Stimulated activated CD4-positive, alpha-beta T cell treated with anti-CD3 and anti-CD28 coated beads, Interleukin-4, amount 100 ng/mL, for 4 hours (primary cell): ENCODE data around the gene PKP1.

Source experiments
- DNase-seq, 2 experiments: peaks; one replicate each; pipeline ENCODE4 v3.0.0-alpha.2; 2020

PKP1 gene

DNA sequence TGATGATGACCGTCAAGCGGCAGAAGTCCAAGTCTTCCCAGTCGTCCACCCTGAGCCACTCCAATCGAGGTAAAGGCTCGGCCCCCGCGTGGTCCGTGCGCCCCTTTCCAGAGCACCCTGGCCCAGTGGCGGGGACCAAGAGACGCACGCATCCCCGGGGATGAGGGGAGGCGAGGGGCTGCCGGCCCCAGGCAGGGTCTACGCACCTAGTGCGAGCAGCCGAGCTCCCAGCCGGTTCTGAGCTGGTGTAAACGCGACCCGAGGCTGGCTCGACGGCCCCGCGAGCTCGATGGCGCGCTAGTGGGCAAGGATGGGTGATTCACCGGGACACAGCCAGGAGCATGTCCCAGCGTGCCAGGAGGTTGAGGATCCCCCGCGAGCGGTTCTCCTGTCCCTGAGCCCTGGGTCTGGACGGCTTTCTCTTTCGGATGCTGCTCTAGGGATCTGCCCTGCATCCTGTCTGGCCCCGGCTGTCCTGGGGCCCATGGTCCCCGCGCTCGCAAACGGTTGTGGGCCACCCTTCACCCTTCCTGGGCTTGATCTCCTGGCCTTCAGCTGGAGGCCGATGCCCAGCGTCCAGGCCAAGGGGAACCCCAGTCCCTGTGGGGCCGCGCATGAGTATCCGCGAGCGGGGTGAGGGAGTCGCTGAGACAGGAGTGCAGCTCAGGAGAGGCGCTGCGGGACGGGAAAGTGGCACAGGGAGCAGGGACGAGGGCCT, 689 bp downstream of the PKP1 start:
- DNase-seq = no peak

DNA sequence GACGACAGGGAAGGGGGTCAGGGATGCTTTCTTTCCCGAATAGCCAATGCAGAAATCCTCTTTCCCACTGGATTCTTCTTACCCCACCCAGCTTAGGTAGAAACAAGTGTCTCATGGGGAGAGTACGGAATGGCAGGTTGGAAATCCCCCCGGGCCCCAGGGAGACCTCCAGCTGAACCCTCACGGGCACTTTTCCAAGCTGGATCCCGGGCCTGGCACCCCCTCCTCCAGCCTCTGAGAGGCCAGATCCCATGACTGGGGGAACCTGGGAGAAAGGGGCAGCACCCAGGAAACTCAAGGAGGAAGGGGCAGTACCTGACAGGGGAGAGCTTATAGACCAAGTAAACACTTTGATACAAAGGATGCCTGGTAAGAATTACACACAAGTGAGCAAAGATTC, 1.3 kb downstream of the PKP1 start:
- no peak for DNase-seq

DNA sequence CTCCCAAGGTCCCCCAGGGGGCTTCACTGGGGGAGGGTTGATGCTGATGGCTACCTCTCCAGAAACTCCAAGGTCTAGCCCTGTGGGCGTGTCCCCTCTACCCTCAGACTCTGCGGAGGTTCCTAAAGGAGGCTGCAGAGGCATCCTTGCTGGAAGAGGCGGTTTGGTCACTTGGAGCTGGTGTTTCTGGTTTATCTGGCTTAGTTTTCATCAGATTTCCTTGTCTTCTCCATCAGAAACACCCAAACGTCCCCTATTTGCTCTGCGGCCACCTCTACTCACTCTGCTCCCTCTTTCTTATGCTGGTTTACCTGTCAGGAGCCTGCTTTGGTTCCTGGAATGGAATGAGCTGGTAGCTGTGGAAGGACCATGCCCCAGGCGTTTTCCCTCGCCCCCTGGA, 2.5 kb downstream of the PKP1 start:
- no peak for DNase-seq

DNA sequence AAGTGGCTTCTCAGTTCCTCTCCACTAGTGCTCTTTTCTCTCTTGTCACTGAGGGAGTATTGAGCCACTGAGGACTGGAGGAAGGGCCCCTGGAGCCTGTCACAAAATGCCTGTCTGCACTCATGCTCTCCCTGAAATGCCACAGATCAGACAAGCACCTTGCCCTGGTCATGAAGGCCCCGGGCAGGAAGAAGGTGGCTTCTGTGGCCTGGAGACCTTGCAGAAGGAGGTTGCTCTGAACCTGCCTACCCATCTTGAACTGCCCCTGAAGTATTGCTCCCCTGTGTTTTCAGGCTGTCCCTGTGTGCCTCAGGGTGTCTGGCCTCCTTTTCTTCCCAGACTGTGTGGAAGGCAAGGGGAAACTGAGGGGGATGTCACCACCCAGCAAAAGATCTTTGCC, 3.1 kb downstream of the PKP1 start:
- no peak for DNase-seq

DNA sequence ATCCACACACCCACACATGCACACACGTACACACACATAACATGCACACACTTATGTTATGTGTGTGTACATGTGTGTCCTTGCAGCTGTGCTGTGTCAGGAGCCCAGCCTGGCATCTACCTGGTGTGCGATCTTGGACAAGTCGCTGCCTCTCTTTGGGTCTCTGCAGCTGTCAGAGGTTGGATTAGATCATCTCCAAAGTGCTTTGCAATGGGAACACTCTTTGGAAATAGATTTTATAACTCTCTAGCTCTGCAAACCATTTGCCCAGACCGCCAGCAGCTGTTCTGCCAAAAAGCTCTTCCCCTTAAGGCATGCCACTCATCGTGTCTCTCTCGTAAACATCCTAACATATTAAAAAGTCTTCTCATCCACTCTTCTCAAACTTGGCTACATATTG, 4.7 kb downstream of the PKP1 start:
- no peak for DNase-seq

DNA sequence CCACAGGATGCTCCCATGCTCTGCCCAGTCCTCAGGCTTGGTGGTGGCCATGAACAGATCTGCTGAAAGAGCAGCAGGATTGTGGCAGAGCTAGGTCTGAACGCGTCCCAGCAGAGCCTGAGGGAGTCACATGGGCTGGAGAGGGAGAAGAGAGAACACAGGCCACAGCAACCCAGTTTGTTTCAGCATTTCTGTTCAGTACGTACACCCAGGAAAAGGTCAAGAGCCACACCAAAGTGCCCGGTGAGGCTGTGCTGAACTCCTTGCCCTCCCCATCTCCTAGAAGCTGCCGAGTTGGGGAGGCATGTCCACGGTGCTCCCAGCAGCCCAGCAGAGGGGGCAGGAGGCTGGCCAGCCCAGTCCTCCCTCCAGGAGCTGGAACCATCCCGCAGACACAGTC, 5.5 kb downstream of the PKP1 start:
- DNase-seq = no peak

DNA sequence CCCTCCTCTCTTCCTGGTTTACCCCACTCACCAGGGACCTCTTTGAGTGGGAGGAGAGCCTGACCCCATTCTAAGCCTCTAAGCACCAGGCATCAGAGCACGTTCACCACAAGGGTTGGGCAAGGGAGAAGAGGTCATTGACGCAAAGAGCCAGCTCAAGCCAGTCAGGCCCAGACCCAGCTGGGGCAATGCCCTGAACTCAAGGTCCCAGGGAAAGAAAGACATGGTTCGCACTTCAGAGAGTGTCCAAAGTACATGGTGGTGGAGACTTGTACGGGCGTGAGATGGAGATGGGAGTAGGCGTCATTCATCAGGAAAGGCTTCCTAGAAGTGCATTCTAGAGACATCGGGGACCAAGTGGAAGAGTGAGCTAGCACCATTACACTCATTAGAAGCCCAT, 7.2 kb downstream of the PKP1 start:
- no peak for DNase-seq

DNA sequence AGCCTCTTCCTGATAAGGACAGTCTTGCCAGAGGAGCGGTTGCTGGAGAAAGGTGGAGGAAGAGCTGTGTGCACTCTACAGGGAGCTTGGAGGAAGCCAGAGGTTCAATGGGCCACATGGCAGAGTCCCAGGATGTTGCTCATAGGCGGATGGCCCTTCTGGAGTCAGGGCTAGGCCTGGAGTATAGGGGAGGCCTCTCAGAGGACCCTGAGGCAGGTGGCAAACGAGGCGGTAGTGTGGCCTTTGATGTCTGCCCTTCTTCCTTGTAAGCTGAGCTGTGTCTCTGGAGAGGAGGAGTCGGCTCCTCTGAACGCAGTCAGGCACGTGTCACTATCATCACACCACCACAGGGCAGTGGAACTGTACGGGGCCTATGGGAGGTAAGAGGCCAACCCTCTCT, 8.6 kb downstream of the PKP1 start:
- no peak for DNase-seq

DNA sequence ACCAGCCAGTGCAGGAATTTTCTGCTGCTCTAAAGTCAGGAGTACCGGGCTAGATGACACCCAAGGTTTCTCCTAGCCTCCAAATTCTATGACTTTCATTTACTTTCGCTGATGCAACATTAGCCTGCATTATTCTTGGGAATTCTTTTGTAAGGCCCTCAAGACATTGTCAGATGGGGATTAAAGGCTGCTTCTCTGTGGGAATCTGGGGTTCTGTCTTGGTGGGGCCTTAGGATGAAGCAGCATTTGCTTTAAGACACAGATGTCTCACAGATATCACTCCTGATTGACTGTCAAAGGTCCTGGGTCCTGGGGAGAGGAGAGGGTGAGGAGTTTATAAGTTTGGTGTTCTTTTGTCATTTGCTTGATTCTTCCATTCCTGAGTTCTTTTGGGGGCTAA, 11.6 kb downstream of the PKP1 start:
- DNase-seq = no peak

DNA sequence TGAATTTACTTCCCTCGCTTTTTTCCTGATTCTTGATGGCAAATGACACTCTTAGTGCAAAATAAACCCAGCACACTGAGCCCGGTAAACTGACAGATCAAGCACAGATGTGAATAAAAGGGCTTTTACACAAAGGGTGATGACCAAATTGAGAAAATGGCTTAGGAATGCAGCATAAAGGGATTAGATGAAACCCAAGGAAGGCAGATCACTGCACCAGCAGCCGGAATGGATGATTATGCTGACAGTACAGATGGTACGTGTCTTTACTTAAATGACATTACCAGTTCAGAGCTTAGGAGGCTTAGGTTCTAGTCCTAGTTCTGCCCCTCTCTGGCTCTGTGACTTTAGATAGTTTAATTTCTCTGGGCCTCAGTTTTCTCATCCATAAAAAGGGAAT, 12.0 kb downstream of the PKP1 start:
- no peak for DNase-seq

DNA sequence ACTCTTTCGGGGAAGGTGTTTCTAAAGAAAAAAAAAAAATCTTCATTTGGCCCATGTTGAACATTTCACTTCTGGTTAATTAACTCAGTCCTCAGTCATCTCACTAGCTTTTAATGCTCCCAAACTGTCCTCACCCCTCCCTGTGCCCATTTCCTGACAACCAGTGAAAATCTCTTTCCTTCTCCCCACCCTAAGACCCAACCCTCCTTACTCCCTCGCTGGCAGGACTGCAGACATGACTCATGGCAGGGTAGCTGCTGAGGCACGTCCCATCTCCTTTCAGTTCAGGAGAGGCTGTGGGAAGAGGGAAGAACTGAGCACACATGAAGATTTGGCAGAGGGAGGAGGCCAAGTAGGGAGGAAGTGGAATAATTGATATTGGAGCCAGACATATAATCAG, 12.6 kb downstream of the PKP1 start:
- no peak for DNase-seq

DNA sequence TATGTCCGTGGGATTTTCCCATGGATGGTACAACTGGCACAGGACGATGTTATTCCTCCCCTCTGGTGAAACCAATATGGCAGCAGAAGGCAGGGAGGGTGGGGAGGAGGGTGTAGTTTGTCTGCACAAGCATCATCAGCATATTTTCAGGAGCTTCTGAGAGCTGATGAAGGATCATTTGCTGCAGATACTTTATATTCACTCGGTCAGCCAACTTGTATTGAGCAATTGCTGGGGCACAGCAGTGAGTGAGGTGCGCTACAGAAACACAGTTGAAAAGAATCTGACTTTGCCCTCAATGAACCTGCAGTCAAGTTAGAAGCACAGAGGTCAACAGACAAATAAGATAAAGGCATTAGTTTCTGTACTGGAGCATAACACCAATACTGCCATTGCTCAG, 13.0 kb downstream of the PKP1 start:
- no peak for DNase-seq

DNA sequence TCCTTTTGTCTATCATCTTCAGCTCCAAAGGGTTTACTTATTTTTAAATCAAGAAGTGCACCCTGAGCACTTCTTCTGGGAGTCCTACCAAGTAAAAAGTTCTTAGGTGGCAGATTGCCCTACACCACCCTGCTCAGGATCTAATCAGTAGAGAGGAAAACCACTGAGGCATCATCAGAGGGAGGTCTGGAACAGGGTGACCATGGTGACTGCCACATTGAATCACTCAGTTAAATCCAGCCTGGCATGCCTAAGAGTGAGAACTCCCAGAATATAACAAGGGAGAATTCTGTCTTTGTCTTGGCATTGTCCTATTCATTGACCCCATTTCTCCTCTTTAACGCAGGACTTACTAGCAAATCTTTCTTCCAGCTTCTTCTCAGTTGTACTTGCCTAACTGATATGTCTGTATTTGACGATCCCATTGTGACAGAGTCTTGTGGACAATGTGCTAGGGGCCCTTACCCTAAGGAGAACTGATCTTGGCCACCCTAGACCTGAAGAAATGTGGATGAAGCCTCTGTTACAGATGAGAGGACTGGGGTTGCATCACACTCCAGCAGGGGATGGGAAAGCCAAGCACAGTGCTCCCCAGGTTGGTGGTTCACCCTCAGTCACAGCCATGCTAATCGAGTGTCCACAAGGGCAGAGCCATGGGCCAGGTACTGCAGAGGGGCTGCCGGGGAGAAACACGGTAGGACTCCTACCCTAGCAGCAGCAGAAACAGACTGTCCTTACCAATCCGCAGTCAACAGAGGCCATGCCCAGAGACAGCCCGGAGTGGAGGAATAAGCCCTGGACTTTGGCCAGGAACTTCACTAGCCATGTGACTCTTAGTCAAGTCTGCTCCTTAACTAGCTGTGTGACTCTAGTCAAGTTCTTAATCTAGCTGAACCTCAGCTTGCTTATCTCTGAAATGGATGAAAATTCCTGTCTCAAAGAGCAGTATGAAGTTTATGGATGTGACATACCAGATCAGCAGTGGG, 15.4 kb downstream of the PKP1 start:
- DNase-seq = no peak

DNA sequence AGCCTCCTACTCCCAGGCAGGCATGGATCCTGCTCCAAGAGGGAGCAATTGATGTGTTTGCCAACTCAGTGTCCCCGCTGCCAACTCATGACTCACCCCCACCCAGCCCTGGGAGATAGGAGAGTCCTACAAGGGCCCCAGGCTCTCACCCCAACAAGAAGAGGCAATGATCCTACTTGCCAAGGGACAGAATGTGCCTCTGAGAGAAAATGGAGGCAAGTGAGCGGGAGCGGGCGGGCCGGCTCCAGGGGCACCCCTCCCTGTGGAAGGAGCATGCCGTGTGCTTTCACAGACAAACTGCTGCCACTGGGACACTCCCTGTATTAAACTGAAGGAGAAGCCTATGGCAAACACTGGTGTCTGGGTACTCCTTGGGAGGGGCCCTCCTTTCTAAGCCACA, 16.7 kb downstream of the PKP1 start:
- no peak for DNase-seq

DNA sequence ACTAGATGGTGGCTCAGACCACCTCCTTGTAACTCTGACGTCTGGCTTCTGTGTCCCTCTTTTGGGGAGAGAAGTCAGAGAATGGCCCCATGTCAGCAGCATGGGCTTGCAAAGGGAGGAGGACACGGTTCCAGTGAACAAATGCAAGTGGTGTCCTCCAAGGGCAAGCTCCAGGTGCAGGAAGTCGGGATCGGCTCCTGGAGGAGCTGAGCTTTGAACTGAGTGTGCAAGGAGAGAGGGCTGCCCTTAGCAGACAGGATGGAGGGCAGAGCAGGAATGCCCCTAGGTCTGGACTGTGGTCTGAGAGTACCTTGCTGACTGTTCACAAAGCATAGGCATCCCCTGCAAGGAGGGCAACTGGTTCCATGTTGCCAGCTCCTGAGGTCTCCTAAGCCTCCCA, 17.3 kb downstream of the PKP1 start:
- DNase-seq = no peak

DNA sequence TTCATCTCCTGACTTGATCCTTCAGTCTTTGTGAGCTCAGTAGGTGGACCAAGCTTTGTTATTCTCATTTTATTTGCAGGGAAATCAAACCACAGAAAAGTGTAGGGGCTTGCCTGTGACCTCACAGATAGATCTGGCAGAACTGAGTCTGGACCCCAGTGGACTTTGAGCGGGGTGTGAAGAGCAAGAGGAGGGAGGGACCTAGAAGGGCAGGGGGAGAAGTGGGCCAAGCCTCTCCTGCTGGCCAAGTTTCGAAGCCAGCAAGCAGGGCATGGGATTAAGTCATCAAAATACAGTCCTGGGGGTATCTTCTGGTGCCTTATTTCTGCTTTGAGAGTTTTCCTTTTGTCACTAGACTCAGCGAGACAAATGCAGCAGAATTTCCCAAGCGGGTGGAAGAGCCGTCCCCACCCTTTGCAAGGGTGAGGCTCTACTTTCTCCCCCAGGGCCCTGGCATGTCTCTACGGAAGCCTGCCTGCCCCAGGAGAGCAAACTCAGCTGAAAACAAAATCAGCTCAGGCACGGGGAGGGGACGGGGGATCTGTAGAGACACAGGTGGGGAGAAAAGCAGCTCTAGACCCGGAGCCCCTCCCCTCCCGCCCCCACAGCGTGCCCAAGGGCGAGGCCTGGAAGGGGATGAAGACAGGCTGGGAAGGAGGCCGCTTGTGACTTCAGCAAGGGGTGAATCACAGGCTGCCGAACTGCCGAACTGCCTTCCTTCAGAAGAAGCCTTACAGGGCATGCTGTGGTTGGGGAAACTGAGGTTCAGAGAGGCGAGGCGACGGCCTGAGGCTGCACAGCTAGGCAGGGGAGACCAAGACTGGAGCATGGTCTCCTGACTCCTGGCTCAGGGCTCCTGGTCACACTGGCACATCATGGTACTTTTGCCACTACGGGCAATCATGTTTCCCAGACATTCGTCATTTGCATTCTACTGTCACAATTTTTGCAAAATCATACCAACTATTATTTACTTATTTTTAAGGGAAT, 19.2 kb downstream of the PKP1 start:
- no peak for DNase-seq

DNA sequence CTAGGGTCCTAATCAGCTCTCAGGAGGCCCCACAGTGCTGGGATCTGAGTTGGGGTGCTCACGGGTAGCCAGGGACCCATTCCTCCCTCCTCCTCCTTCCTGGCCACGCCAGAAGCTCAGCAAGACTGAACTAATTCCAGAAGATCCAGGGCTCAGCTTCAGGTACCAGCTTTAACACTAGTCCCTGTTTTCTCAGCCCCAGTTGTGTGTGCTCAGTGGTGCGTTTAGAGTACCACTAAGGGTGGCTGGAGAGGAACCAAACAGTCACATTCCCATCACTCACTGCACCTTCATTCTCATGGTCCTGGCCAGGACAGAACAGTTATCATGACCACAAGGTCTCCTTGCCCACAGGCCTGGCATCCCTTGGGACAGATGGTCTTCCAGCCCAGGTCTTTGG, 20.8 kb downstream of the PKP1 start:
- DNase-seq = no peak

DNA sequence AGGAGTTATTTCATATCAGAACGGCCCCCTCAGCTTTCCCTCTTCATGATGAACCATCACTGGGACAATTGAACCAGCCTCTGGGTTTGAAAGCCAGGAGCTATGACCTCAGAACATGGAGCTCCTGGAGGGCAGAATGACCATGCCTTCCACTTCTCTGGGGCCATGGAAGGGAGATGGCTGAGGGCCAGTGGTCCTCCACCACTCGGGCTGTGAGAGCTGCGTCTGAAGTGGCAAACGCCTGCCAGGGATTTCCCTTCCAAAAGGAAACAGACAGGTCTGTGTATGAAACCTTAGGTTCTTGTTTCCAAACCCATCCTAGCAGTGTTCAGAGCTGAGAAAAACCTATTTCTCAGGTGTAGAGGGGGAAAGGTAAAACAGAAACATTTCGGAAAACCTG, 22.5 kb downstream of the PKP1 start:
- no peak for DNase-seq

DNA sequence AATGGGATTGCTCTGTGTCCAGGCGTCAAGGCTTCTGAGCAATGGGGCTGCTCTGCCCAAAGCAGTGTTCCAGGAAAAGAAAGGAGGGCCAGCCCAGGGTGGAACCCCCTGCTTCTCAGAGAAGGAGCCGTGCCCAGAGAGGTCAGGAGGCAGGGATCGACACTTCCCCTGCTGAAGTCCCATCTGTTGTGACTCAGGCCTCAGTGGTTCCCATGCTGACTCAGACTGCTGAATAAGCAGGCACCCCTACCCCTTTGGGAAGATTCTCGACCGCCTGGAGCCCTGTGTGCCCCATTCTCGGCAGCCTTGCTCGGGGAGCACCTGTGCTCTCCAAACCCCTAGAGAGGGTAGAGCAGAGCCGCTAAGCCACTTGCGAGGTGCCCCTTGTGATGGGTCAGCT, 23.9 kb downstream of the PKP1 start:
- no peak for DNase-seq

DNA sequence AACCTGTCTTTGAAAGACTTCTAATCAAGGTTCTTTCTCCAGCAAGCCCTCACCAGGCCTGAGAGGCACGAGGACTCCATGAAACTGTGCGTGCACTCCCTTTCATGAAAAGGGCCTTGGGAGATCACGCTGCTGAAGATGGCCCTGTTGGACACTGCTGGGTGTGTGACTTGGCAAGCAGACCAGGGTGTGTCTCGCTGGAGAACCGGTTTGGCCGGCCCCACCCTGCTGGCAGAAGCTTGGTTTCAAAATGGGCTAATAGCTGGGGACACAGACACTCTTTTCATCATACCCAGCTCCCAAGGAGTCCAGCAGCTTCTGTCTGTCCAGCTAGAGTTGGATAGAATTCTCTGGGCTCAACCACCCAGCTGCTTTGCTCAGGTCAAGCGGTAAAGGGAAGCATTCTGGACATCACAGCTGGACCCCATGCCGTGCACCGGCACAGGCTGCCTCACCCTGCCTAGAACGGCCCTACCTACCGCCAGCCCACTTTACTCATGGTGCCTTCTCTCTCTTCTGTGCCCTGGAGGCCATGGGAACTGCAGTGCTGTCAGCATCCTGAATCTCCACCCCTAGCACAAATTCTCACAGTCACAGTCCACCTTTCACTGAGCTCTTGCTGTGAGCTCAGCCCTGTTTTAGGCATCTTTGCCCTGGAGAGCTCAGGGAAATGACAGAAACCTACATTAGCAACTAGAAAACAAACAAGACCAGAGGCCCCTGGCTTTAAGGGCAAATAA, 24.6 kb downstream of the PKP1 start:
- DNase-seq = no peak

DNA sequence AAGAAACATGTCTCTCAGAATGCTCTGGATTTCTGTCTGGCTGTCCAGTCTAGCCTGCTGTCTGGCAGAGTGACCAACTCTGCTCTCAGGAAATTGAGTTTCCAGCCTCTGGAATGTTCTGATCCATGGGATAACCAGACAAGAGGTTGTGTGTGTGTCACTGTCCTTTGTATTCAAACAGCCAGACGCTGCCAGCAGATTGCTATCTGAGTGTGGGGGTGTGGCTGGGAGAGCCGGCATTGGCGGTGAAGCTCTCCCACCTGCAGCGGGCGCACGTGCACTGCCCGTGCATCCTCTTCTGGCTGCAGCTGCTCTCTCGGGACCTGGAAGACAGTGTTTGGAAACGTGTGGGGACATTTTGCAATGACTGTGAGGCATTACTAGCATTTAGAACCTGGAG, 26.1 kb downstream of the PKP1 start:
- no peak for DNase-seq

DNA sequence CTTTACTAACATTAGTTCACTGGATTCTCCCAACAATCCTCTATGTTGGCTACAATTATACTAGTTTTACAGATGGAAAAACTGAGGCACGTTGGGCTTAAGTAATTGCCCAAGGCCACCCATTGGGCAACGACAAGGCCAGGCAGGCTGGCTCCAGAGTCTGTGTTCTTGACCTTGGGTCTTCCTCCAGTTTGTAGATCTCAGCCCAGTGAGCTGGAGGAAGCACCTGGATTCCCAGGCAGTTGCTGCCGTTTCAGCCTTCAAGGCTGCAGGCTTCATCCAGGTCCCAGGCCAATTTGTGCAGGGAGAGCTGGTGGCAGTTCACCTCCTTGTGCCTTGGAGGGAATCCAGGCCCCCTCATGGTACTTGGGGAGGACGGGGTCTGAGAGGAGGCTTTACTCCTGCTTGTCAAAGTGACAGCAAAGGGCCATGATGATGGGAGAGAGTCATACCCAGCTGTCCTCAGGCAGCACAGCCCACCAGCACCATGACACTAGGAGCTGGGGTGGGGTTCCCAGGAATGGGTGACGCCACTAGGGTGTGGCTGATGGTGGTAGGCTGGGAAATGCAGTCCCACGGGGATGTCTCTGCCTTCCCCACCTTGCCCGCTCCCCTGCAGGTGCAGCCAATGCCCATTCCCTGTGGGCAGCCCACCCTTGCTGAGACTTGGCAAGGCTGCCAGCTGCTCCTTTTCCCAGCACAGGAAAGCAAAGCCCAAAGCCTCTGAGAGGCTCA, 27.1 kb downstream of the PKP1 start:
- no peak for DNase-seq
